ENCODE results near the gene CCL15. TPM values are rescaled to one million over a fixed set of nuclear protein-coding genes. Genes with fewer than 3 reads are reported as not detected.

CCL15 gene
- total RNA-seq, 6 donors from 2014 or later = 0.72 to 2.6 (median 1.4) TPM; not detected in 2

- H3K36me3 ChIP-seq = no peaks in the 10 kb centered on the region
- peaks cover 4 to 18% (median 5%) of the 10 kb centered on the region in 4 donors for H3K4me1 ChIP-seq
- ATAC-seq (ENCODE audit: low FRiP score in 2 of 2) = no peak
- WGBS, 2 donors = 93 to 94% methylated on average over 1 of the region's 1 CpG
- H3K27ac ChIP-seq = peak overlapping the region in 2 of 4 donors; percentile 49 to 72
- H3K27me3 ChIP-seq = no peaks in the 10 kb centered on the region
- H3K9me3 ChIP-seq = no peaks in the 10 kb centered on the region
- no peak for TF ChIP-seq POLR2AphosphoS5 (IDR thresholded peaks at IDR 0.05)
- no peak for DNase-seq
- no peak overlapping the region for H3K4me3 ChIP-seq
These were observed 29.3 kb downstream of the CCL15 start for GRCh38 chr17:35972066-35972465.

- no peaks in the 10 kb centered on the region for H3K9me3 ChIP-seq
- peak; percentile 68 to 84 for ATAC-seq (ENCODE audit: low FRiP score in 2 of 2)
- DNase-seq = peak in 1 of 2 donors; percentile 75
- 36 to 39% methylated on average over 8 of the region's 8 CpGs for WGBS, 2 donors
- no peak overlapping the region for H3K27ac ChIP-seq
- peaks cover 4 to 18% (median 5%) of the 10 kb centered on the region in 4 donors for H3K4me1 ChIP-seq
- no peak overlapping the region for H3K4me3 ChIP-seq
- H3K36me3 ChIP-seq = no peaks in the 10 kb centered on the region
- H3K27me3 ChIP-seq = no peaks in the 10 kb centered on the region
- no peak for TF ChIP-seq EP300 (IDR thresholded peaks at IDR 0.05)
- TF ChIP-seq CTCF (IDR thresholded peaks at IDR 0.05) = peak; percentile 72 to 90 (median 84)
These were observed 31.6 kb downstream of the CCL15 start for GRCh38 chr17:35969558-35970380.

- H3K4me3 ChIP-seq = no peak overlapping the region
These were observed 32.8 kb downstream of the CCL15 start for GRCh38 chr17:35968520-35969054.

DNA sequence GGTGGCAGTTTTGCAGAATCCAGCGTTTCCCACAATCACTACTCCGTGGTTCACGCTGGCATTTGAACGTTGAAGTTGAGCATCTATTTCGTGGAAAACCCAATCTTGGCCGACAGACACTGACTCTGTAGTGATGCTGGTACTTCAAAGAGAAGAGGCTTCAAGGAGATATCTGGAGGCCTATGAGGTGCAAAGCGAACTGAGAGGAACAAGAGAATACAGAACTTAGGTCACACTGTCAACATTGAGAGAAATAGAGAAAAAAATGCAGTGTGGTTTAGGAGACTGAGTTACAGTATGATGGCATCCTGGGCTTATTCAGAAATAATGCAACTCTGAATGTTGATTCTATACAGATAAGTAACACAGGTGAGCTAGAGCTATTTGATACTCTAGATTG, 36.1 kb downstream of the CCL15 start:
- no peak for DNase-seq
- no peak for TF ChIP-seq EP300 (IDR thresholded peaks at IDR 0.05)
- no peak for TF ChIP-seq POLR2AphosphoS5 (IDR thresholded peaks at IDR 0.05)
- TF ChIP-seq POLR2A (IDR thresholded peaks at IDR 0.05) = no peak
- TF ChIP-seq CTCF (IDR thresholded peaks at IDR 0.05) = no peak
- 89 to 91% methylated on average over 7 of the region's 7 CpGs for WGBS, 2 donors

More at GRCh38 chr17:35968520-35969054, 32.8 kb downstream of the CCL15 start:
- DNase-seq = no peak
- Histone ChIP-seq H3K4me1 (peaks cover 4 to 16% (median 4%) of the 10 kb centered on the region in 4 donors), H3K9me3 (no peaks in the 10 kb centered on the region), H3K27ac (no peak overlapping the region), H3K27me3 (no peaks in the 10 kb centered on the region), H3K36me3 (no peaks in the 10 kb centered on the region)
- TF ChIP-seq EP300 (IDR thresholded peaks at IDR 0.05) (no peak), POLR2AphosphoS5 (IDR thresholded peaks at IDR 0.05) (no peak), CTCF (IDR thresholded peaks at IDR 0.05) (no peak), POLR2A (IDR thresholded peaks at IDR 0.05) (no peak)
- ATAC-seq (ENCODE audit: low FRiP score in 2 of 2) = no peak
- 76 to 84% methylated on average over 10 of the region's 10 CpGs for WGBS, 2 donors

GRCh38 chr17:35963663-35964062, 37.7 kb downstream of the CCL15 start:
- no peak overlapping the region for H3K27ac ChIP-seq
- H3K4me3 ChIP-seq = no peak overlapping the region
- TF ChIP-seq CTCF (IDR thresholded peaks at IDR 0.05) = no peak
- no peak for TF ChIP-seq POLR2AphosphoS5 (IDR thresholded peaks at IDR 0.05)
- no peak for TF ChIP-seq EP300 (IDR thresholded peaks at IDR 0.05)
- TF ChIP-seq POLR2A (IDR thresholded peaks at IDR 0.05) = no peak
- WGBS, 2 donors = 73 to 82% methylated on average over 6 of the region's 6 CpGs
- no peaks in the 10 kb centered on the region for H3K27me3 ChIP-seq
- no peaks in the 10 kb centered on the region for H3K4me1 ChIP-seq
- no peak for DNase-seq
- ATAC-seq (ENCODE audit: low FRiP score in 2 of 2) = no peak
- H3K9me3 ChIP-seq = no peaks in the 10 kb centered on the region
- H3K36me3 ChIP-seq = no peaks in the 10 kb centered on the region

More for the DNA sequence above, 36.1 kb downstream of the CCL15 start:
- ATAC-seq (ENCODE audit: low FRiP score in 2 of 2) = no peak
- Histone ChIP-seq H3K27me3 (no peaks in the 10 kb centered on the region), H3K9me3 (no peaks in the 10 kb centered on the region), H3K4me3 (no peak overlapping the region), H3K4me1 (peaks cover 0 to 5% (median 0%) of the 10 kb centered on the region in 4 donors), H3K27ac (no peak overlapping the region), H3K36me3 (no peaks in the 10 kb centered on the region)

Data from upper lobe of left lung (tissue), 6 donors.